HAP-1 (cell line): ENCODE data around the gene KIAA0513.

ENCODE experiments used
- DNase-seq, 2 experiments: peaks; one replicate each; pipeline ENCODE4 v3.0.0-alpha.2; 2016 to 2020; ENCODE audit warnings: low spot score in 2 of 2
- H3K27me3 ChIP-seq: fragments of 250-450 bp; sonication (Bioruptor Pico); 2 replicates; pipeline ENCODE4 v1.5.1; 2020; ENCODE audit warnings: low read depth, mild to moderate bottlenecking, moderate library complexity
- H3K36me3 ChIP-seq: fragments of 250-450 bp; sonication (Bioruptor Pico); replicated peaks from 2 replicates; pipeline ENCODE4 v1.5.1; 2020; ENCODE audit warnings: mild to moderate bottlenecking
- H3K4me1 ChIP-seq: fragments of 250-450 bp; sonication (Bioruptor Pico); 2 replicates; pipeline ENCODE4 v1.5.1; 2020; ENCODE audit warnings: mild to moderate bottlenecking
- H3K4me3 ChIP-seq: fragments of 250-450 bp; sonication (Bioruptor Pico); 2 replicates; pipeline ENCODE4 v1.5.1; 2020; ENCODE audit warnings: mild to moderate bottlenecking, moderate library complexity
- H3K9me3 ChIP-seq: fragments of 250-450 bp; sonication (Bioruptor Pico); 2 replicates; pipeline ENCODE4 v1.5.1; 2020; ENCODE audit warnings: mild to moderate bottlenecking, moderate library complexity
- in situ Hi-C: fragments of 300-500 bp; cut with MboI; formaldehyde crosslinking; loops from 3 replicates; pipeline ENCODE4 v1.14.3; 2020; ENCODE audit warnings: low sequenced_read_pairs, inconsistent platforms, mixed read lengths

Gene KIAA0513

DNA sequence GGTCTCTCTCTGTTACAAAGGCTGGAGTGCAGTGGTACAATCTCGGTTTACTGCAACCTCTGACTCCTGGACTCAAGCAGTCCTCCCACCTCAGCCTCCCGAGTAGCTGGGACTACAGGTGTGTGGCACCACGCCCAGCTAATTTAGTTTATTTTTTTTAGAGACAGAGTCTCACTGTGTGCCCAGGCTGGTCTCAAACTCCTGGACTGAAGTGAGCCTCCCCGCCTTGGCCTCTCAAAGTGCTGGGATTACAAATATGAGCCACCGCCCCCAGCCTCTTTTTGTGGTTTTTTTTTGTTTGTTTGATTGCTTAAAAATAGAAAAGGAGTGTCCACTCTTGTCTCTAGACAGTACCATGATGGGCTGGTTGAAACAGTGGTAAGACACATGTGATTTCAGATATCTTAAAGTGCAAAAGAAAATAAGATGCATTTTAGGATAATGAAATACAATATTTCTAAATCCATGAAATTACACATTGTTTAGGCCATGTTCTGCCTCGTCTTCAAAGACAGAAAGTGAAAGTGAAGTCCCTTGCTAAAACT lies 27.4 kb downstream of the KIAA0513 start:
- in situ Hi-C loops = no loop called here
- Histone ChIP-seq H3K36me3 (no peaks in the 10 kb centered on the region), H3K4me1 (no peaks in the 10 kb centered on the region; the same call in 1 of the 2 replicates), H3K4me3 (no peak overlapping the region), H3K9me3 (no peaks in the 10 kb centered on the region), H3K27me3 (no peaks in the 10 kb centered on the region)
- DNase-seq = no peak

DNA sequence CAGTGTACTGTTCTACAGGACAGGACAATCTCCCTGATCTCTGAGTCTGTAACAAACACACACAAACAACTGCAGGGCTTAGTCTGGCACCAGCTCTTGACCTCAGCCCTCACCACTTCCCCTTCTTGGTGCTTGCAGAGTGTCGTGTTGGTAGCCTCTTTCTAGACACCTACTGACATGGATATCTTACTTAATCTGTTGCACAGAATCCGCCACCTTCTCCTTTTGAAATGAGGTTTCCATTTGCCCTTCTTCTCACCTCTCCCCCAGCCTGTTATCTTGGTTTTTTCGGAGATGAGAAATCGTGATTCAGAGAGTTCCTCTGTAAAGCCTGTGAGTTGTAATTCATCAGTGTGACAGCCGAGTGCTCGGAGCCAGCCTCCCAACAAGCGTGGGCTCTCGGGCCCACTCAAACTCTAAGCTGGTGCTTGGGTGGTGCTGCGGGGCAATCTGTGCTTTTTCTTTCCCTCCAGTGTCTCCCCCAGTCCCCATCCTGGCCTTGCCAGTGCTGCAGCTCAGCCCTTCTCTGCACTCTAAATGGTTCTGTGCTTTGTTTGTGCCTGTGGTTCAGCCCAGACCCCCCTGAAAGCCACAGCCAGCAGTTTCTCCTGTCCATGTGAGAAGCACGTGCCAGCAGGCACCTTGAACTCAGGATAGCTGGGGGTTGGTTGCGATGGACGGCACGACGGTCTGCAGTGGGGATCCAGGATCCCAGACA lies 28.1 kb downstream of the KIAA0513 start:
- no peaks in the 10 kb centered on the region for H3K27me3 ChIP-seq
- DNase-seq = no peak
- no peaks in the 10 kb centered on the region for H3K36me3 ChIP-seq
- in situ Hi-C loops = no loop called here
- H3K4me1 ChIP-seq = no peaks in the 10 kb centered on the region; the same call in 1 of the 2 replicates
- H3K4me3 ChIP-seq = no peak overlapping the region
- no peaks in the 10 kb centered on the region for H3K9me3 ChIP-seq

DNA sequence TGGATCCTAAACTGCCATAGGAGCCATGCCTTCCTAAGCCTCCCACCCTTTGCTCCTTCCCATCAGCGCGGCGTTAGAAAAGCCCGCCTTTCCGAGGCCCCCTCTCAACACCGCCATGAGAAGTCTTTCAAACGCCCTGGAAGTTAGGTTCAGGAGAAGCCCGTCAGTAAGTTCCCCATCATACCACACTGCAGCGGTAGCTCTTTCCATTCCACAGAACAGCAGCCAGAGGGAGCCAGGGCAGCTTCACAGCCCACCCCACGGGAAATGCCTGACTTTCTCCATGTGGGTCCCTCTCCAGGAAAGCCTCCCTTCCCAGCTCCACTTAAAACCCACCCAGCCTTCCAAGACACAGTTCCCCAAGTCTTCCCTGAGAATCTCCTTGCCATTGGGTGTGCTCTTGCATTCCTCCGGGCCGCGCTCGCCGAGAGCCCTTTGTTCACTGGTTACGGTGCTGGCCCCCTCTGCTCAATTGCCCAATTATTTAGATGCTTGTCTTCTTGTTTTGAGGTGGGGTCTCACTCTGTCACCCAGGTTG lies 28.7 kb downstream of the KIAA0513 start:
- no peaks in the 10 kb centered on the region for H3K36me3 ChIP-seq
- DNase-seq = no peak
- no peak overlapping the region for H3K4me3 ChIP-seq
- H3K27me3 ChIP-seq = no peaks in the 10 kb centered on the region
- H3K9me3 ChIP-seq = no peaks in the 10 kb centered on the region
- no peaks in the 10 kb centered on the region; the same call in 1 of the 2 replicates for H3K4me1 ChIP-seq
- in situ Hi-C loops = no loop called here

DNA sequence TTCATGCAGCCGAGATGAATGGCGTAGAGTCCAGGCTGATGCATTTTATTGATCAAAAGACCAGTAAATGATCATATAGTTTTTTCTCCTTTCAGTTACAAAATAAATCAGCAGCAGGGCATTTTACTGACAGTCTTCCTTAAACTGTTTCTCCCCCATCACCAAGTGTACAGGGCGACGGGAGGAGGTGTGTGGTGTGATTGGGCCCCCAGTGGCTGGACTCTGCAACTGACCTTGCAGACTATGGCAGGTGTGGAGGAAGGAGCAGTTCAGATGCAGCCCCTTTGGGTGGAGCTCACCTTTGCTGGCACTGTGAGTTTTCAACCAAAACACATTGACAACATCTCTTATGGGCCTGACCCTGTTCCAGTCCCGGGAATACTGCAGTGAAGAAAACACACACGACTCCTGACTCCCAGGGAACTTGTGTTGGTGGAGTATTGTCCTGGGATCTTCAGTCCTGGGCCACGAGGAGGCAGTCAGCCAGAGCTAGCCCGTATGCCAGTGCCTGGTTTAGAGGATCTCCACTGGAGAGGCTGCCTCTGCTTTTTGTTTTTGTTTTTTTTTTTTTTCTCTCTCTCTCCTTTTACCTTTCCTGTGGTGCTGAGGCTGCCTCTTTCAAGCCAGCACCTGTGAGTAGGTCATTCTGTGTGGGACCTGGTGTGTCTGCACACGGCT lies 29.8 kb downstream of the KIAA0513 start:
- Histone ChIP-seq H3K27me3 (no peaks in the 10 kb centered on the region), H3K9me3 (no peaks in the 10 kb centered on the region), H3K4me1 (no peaks in the 10 kb centered on the region; the same call in 1 of the 2 replicates), H3K36me3 (no peaks in the 10 kb centered on the region), H3K4me3 (no peak overlapping the region)
- in situ Hi-C loops = no loop called here
- peak in 1 of 2 experiments; percentile 45 for DNase-seq

DNA sequence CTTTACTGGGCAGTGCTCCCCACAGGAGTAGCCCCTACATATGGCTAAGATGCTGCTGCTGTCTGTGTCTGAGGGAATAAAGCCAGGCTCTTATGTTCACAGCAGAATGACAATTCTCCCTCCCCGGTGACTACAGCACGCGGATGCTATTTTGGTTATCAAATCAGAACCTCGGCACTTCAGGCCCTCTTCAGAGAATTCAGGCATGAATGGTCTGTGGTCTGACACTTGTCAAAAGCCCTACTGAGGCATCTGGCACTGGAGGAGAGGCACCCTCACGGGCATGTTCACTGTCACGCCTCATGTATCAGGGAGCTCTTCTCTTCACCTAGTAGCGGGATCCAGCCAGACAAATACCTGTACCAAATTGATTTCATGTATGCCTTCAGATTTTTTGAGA lies 30.4 kb downstream of the KIAA0513 start:
- DNase-seq = no peak
- Histone ChIP-seq H3K27me3 (no peaks in the 10 kb centered on the region), H3K9me3 (no peaks in the 10 kb centered on the region), H3K36me3 (no peaks in the 10 kb centered on the region), H3K4me1 (no peaks in the 10 kb centered on the region; the same call in 1 of the 2 replicates), H3K4me3 (no peak overlapping the region)
- in situ Hi-C loops = no loop called here

DNA sequence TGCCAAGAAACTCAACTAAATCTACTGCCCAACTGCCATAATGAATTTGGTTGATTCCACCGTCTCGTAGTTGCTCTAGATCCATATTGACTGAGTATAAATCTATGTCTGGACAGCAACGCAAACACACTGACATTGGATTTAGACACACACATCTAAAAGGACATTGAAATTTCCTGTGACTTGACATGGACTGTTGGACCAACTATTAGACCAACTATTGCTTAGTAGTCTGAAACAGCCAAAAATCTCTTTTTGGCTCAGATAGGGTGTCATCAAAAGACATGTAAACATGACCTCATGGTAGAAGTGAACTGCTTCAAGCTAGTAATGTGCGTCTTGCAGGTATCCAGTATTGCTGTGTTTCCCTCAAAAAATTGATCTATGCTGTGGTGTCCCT lies 31.3 kb downstream of the KIAA0513 start:
- no peak for DNase-seq
- in situ Hi-C loops = no loop called here
- H3K4me1 ChIP-seq = no peaks in the 10 kb centered on the region; the same call in 1 of the 2 replicates
- no peak overlapping the region for H3K4me3 ChIP-seq
- H3K27me3 ChIP-seq = no peaks in the 10 kb centered on the region
- no peaks in the 10 kb centered on the region for H3K36me3 ChIP-seq
- no peaks in the 10 kb centered on the region for H3K9me3 ChIP-seq

DNA sequence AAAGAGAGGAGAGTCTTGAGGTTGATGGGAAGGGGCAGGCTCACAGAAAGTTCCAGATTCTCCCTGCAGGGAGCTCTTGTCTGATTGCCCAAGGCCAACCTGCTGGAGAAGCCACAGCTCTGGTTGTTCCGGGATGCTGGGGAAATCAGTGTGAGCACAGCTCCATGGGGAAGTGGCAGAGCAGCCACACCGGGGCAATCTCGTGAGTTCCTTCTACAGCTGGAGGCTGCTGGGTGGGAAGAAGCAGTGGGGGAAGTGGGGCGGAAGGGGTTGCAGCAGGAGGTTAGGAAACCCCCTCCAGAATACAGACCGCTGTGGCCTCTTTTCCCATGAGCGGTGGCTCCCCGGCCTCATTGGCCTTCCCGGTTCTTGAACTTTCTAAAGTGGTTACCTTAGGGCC lies 34.0 kb downstream of the KIAA0513 start:
- Histone ChIP-seq H3K4me3 (no peak overlapping the region), H3K9me3 (no peaks in the 10 kb centered on the region), H3K4me1 (no peaks in the 10 kb centered on the region), H3K36me3 (no peaks in the 10 kb centered on the region), H3K27me3 (no peaks in the 10 kb centered on the region)
- in situ Hi-C loops = no loop called here
- no peak for DNase-seq

DNA sequence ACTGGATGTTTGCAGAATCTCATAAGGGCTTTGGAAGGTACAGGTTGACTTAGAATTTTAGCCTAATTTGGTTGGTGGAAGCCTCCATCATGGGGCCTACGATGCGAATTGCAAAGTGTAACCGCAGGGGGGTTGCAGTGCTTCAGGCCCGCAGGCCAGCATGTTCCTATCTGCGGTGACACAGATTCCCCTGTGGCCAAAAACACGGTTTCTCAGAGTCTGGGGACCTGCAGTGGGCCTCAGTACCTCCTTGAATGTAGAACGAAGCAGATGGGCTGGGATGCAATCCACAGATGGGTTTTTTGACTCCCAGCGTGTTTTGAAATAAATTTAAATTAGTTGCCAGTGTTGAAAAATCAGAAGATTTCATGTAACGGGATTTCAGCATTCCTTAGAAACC lies 34.7 kb downstream of the KIAA0513 start:
- in situ Hi-C loops = no loop called here

DNA sequence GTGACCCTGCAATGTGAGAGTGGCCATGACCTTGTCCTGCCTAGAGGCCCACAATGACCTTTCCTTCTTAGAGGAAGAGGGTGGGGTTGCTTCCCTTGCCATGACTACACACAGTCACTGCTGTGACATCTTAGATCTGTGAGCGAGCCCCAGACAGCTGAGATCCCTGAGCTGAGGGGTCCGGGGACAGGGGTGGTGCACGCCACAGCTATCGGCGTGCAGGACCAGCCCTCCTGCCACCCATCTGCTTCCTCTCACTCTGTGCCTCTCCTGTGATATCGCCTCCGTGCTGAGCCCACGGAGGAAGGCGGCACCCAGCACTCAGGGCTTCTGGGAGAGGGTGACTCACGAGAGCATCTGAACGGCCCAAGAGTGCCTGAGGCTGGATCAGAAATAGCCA lies 35.2 kb downstream of the KIAA0513 start:
- Histone ChIP-seq H3K4me3 (no peak overlapping the region), H3K4me1 (no peaks in the 10 kb centered on the region), H3K9me3 (no peaks in the 10 kb centered on the region), H3K27me3 (no peaks in the 10 kb centered on the region), H3K36me3 (no peaks in the 10 kb centered on the region)
- no peak for DNase-seq
- in situ Hi-C loops = no loop called here

More for the DNA sequence above, 34.7 kb downstream of the KIAA0513 start:
- Histone ChIP-seq H3K9me3 (no peaks in the 10 kb centered on the region), H3K4me3 (no peak overlapping the region), H3K27me3 (no peaks in the 10 kb centered on the region), H3K4me1 (no peaks in the 10 kb centered on the region), H3K36me3 (no peaks in the 10 kb centered on the region)
- DNase-seq = no peak

DNA sequence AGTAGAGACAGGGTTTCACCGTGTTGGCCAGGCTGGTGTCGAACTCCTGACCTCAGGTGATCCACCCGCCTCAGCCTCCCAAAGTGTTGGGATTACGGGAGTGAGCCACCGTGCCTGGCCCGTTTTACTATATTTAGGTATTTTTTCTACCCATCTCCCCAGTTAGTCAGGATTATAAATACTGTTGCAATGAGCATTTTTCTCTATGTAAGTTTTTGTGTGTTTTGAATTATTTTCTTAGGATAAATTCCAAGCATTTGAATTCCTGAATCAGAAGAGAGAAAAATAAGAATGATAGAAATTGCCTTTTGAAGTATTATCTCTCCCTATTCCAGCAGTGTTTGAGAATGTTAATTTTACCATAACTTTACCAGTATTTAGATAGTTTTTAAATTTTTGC lies 36.6 kb downstream of the KIAA0513 start:
- in situ Hi-C loops = no loop called here
- no peaks in the 10 kb centered on the region for H3K4me1 ChIP-seq
- no peaks in the 10 kb centered on the region for H3K9me3 ChIP-seq
- H3K27me3 ChIP-seq = no peaks in the 10 kb centered on the region
- DNase-seq = no peak
- H3K36me3 ChIP-seq = no peaks in the 10 kb centered on the region
- H3K4me3 ChIP-seq = no peak overlapping the region

DNA sequence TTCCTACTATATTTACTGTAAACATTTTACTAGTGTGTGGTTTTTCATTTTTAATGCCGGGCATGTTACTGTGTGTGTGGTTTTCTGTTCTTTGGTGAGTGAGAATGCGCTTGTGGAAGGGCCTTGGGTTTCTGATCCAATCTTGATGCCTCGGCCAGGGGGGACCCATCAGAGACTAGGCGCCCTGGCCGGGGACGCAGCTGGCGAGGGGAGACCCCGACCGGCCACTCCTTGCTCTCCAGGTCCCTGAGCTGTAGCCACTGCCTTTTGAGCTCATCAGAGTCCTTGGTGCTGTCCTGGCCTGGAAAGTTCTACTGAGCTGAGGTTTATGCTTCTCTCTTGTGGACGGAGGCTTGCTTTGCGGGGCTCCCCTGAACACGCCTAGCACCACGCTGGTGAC lies 37.5 kb downstream of the KIAA0513 start:
- Histone ChIP-seq H3K36me3 (no peaks in the 10 kb centered on the region), H3K9me3 (no peaks in the 10 kb centered on the region), H3K27me3 (no peaks in the 10 kb centered on the region), H3K4me3 (no peak overlapping the region), H3K4me1 (no peaks in the 10 kb centered on the region)
- DNase-seq = no peak
- in situ Hi-C loops = no loop called here

DNA sequence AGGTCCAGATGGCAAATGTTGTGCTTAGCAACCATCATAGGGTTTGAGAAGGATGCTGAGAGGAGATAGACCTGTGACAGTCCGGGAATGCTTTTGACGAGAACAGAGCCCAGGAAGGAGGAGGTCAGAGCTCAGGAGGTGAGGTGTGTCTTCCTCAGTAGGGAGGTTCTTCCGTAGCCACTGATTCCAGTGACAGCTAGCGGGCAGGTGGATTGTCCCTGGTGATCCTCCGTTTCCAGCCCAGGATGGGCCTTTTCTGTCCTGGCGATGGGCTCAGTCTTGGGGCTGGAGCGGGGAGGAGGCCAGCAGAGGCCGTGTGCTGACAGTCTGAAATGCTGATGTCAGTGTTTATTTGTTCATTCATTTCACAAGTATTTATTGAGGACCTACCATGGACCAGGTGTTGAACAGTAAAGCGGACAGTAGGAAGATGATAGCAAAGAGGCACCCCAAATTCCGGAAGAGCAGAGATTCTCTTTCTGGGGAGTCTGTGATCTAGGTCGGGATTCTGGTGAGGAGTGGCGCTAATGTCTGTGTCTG lies 38.8 kb downstream of the KIAA0513 start:
- Histone ChIP-seq H3K9me3 (no peaks in the 10 kb centered on the region), H3K36me3 (no peaks in the 10 kb centered on the region), H3K27me3 (no peaks in the 10 kb centered on the region), H3K4me3 (no peak overlapping the region), H3K4me1 (no peaks in the 10 kb centered on the region)
- DNase-seq = no peak
- in situ Hi-C loops = no loop called here

DNA sequence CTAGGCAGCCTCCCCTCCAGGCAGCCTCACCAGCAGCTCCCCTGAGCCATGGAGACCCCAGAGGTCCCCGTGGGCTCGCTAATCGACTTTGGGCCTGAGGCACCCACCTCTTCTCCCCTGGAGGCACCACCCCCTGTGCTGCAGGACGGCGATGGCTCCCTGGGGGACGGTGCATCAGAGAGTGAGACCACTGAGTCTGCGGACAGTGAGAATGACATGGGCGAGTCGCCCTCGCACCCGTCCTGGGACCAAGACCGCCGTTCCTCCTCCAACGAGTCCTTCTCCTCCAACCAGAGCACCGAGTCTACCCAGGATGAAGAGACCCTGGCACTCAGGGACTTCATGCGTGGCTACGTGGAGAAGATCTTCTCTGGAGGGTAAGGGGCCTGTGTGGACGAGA lies 39.4 kb downstream of the KIAA0513 start:
- in situ Hi-C loops = no loop called here
- no peak for DNase-seq
- no peaks in the 10 kb centered on the region for H3K36me3 ChIP-seq
- H3K27me3 ChIP-seq = no peaks in the 10 kb centered on the region
- H3K4me3 ChIP-seq = no peak overlapping the region
- H3K9me3 ChIP-seq = no peaks in the 10 kb centered on the region
- no peaks in the 10 kb centered on the region for H3K4me1 ChIP-seq

DNA sequence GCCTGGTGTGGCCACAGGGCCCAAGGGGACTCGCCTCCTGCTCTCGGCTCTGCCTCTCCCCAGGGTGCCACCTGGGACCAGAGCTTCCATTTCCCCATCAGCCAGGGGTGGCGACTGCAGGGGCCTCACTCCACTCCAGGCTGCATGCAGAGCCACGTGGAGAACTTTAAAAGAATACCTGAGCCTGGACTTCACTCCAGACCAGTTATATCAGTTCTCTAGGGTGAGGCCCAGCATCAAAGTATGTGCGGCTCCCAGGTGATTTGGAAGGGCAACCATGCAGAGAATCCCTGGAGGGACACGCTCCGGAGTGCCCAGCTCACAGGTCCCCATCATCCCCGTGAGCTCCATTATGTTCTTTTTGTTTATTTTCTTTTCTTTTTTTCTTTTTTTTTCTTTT lies 39.8 kb downstream of the KIAA0513 start:
- H3K4me3 ChIP-seq = no peak overlapping the region
- DNase-seq = no peak
- no peaks in the 10 kb centered on the region for H3K9me3 ChIP-seq
- H3K27me3 ChIP-seq = no peaks in the 10 kb centered on the region
- in situ Hi-C loops = no loop called here
- no peaks in the 10 kb centered on the region for H3K36me3 ChIP-seq
- no peaks in the 10 kb centered on the region for H3K4me1 ChIP-seq
